Activated CD4-positive, alpha-beta T cell treated with anti-CD3 and anti-CD28 coated beads, Interleukin-2, Interleukin-4, amounts not matched to agents 100 ng/mL and 50 ng/mL, durations not matched to agents 16 hours and 8 hours (primary cell): Measurements from ENCODE around the gene NDE1.

Experiments
- DNase-seq: peaks from one replicate; pipeline ENCODE4 v3.0.0-alpha.2; 2020; ENCODE audit warnings: low spot score

NDE1 gene

GRCh38 chr16:15770107-15770506 is 120.1 kb downstream of the NDE1 start:
- no peak for DNase-seq

GRCh38 chr16:15770512-15770911 is 120.5 kb downstream of the NDE1 start:
- DNase-seq = no peak

DNA sequence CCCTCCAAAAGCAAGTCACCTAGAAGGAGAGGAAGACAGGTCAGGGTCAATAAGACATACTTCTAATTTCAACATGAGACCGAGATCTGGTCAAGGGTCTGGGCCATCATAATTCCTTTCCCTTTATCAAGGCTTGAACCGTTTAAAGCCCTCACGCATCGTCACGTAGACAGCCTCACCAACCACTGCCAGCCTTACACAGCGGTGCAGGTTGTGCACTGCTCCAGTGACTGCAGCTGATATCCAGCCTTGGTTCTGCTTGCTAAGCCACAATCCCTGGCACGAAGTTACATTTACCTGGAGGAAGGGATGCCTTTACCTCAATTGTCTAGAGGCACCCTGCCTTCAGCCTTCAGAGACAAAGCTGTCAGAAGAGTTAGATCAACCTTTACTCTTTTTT is 121.6 kb downstream of the NDE1 start:
- DNase-seq = no peak

- no peak for DNase-seq
These were observed 122.7 kb downstream of the NDE1 start for GRCh38 chr16:15772579-15773293.

- DNase-seq = no peak
These were observed 123.9 kb downstream of the NDE1 start for GRCh38 chr16:15773968-15774367.

DNA sequence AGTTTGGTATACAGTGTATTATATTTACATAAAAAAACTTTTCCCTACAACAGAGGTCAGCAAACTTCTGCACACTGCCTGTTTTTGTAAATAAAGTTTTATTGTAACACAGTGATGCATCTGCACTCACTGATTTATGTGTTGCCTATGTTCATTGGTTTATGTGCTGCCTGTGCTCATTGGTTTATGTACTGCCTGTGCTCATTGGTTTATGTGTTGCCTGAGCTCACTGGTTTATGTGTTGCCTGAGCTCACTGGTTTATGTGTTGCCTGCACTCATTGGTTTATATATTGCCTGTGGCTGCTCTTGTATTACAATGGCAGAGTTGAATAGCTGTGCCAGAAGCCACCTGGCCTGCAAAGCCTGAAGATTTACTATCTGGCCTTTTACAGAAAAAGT is 125.2 kb downstream of the NDE1 start:
- no peak for DNase-seq

DNA sequence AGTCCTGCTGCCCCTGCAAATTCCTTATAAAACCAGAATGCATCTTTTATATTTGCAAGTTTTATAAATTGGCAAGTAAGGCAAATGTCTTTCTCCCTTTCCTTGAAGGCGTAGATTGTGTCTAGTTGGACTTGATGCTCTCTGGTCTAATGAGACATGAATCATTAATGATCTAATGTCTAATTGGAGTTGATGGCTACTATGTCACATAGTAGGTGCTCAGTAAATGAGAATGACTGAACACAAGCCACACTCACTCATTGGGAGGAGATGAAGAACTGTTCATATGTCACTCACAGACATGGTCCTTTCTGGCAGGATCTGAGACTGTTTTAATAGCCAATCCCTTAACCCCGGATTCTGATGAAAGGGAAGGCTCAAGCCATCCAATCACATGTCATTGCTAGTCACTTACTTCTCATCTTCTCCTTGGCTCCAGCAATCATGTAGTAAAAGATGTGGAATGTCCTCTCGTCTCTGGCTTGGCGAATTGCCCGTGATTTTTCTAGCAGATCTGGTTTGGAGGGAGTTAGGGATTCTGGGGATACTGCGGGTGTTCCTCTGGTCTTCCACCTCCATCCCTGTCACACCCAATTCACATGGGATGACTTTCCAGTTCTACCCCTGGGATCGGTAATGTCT is 125.7 kb downstream of the NDE1 start:
- DNase-seq = no peak
